Measurements from ENCODE around the gene GABRE.
A peak's percentile ranks its signal among the peaks of the same experiment; 100 is the strongest.

The GABRE gene

GRCh38 chrX:151996347-151996746 lies 21.9 kb upstream of the GABRE start:
- Histone ChIP-seq H3K27ac (ENCODE audit: extremely low read depth, low read depth, low read length) (no peak overlapping the region), H3K4me1 (ENCODE audit: control insufficient read depth, insufficient read depth, low read length) (no peaks in the 10 kb centered on the region), H3K9me3 (ENCODE audit: control insufficient read depth, insufficient read depth, low read depth, low read length) (no peaks in the 10 kb centered on the region), H3K36me3 (ENCODE audit: control insufficient read depth in 2 of 2, insufficient read depth in 1 of 2, low read length in 2 of 2) (no peaks in the 10 kb centered on the region), H3K4me3 (ENCODE audit: low read depth, low read length) (no peak overlapping the region)
- no peak for TF ChIP-seq ZNF433 (tag by site-specific recombination; IDR thresholded peaks at IDR 0.05; ENCODE audit: low read depth)
- no peak for TF ChIP-seq ZNF580 (tag by site-specific recombination; IDR thresholded peaks at IDR 0.05)
- no peak for TF ChIP-seq ZNF133 (tag by site-specific recombination; IDR thresholded peaks at IDR 0.05)
- no peak for TF ChIP-seq GLIS1 (tag by site-specific recombination; IDR thresholded peaks at IDR 0.05)
- TF ChIP-seq SCRT1 (tag by site-specific recombination; IDR thresholded peaks at IDR 0.05; ENCODE audit: borderline replicate concordance), result no peak
- TF ChIP-seq ZNF530 (tag by site-specific recombination; IDR thresholded peaks at IDR 0.05; ENCODE audit: low read depth), result no peak
- no peak for TF ChIP-seq ZNF311 (tag by site-specific recombination; IDR thresholded peaks at IDR 0.05; ENCODE audit: borderline replicate concordance)
- no peak for TF ChIP-seq SP3 (tag by site-specific recombination; IDR thresholded peaks at IDR 0.05)
- TF ChIP-seq ZNF148 (tag by site-specific recombination; IDR thresholded peaks at IDR 0.05; ENCODE audit: borderline replicate concordance), result no peak
- TF ChIP-seq ZNF521 (tag by site-specific recombination; IDR thresholded peaks at IDR 0.05), result no peak
- no peak for TF ChIP-seq ZNF146 (tag by site-specific recombination; IDR thresholded peaks at IDR 0.05)
- no peak for TF ChIP-seq ZNF792 (tag by site-specific recombination; IDR thresholded peaks at IDR 0.05)
- no peak for TF ChIP-seq RBAK (tag by site-specific recombination; IDR thresholded peaks at IDR 0.05)
- no peak for TF ChIP-seq HOXA7 (CRISPR knock-in tag; IDR thresholded peaks at IDR 0.05; ENCODE audit: borderline replicate concordance)
- POLR2A ChIA-PET, result interaction anchor here (0.7 kb wide), 1 partner anchor 175 kb away, joined by 3 read pairs; no protein-coding TSS in a partner anchor
- CTCF ChIA-PET, result interaction anchor here (0.6 kb wide), 1 partner anchor 22 kb away, joined by 5 read pairs; the partner anchor contains the start of gene GABRE

GRCh38 chrX:151994476-151994875 lies 20.0 kb upstream of the GABRE start:
- Histone ChIP-seq H3K4me3 (ENCODE audit: low read depth, low read length) (no peak overlapping the region), H3K9me3 (ENCODE audit: control insufficient read depth, insufficient read depth, low read depth, low read length) (no peaks in the 10 kb centered on the region), H3K4me1 (ENCODE audit: control insufficient read depth, insufficient read depth, low read length) (no peaks in the 10 kb centered on the region), H3K27ac (ENCODE audit: extremely low read depth, low read depth, low read length) (no peak overlapping the region), H3K36me3 (ENCODE audit: control insufficient read depth in 2 of 2, insufficient read depth in 1 of 2, low read length in 2 of 2) (no peaks in the 10 kb centered on the region)
- POLR2A ChIA-PET, result no interaction called here
- TF ChIP-seq ZNF600 (tag by site-specific recombination; IDR thresholded peaks at IDR 0.05), result no peak
- TF ChIP-seq ZNF529 (tag by site-specific recombination; IDR thresholded peaks at IDR 0.05; ENCODE audit: insufficient replicate concordance), result no peak
- TF ChIP-seq KLF7 (tag by site-specific recombination; IDR thresholded peaks at IDR 0.05; ENCODE audit: borderline replicate concordance), result no peak
- 0 out of 2 replicates have a peak, but pooled peaks have one; percentile 36 for TF ChIP-seq MEIS1 (CRISPR knock-in tag; IDR thresholded peaks at IDR 0.05; ENCODE audit: borderline replicate concordance)
- CTCF ChIA-PET, result interaction anchor here (0.6 to 0.7 kb wide), 3 partner anchors 31 to 91 kb away, joined by 3 read pairs; no protein-coding TSS in a partner anchor

DNA sequence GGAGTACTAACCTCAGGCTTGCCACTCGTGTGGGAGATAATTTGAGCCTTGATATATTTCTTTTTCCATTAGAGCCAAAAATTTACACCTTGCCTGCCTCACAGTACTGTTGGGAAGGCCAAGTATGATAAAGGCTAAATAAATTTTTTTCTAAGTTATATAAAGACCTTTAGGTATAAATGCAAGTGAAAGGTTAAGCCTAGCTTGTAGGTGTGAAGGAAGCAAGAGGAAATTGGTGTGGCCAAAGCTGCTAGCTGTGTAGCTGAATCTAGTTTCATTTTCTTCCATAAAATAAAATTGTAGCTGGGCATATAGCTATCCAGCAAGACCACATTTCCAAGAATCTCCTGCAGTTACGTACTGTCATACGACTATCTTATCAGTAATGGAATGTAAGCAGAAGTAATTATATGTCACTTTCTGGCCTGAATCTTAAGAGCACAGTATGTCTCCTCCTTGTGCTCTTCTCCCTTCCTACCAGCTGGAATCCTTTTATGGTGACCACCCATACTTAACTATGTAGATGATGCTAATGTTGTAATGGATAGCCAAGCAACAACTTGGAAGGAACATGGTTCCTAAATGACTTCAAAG lies 14.3 kb upstream of the GABRE start:
- Histone ChIP-seq H3K27ac (ENCODE audit: extremely low read depth, low read depth, low read length) (no peak overlapping the region), H3K9me3 (ENCODE audit: control insufficient read depth, insufficient read depth, low read depth, low read length) (no peaks in the 10 kb centered on the region), H3K4me3 (ENCODE audit: low read depth, low read length) (no peak overlapping the region), H3K4me1 (ENCODE audit: control insufficient read depth, insufficient read depth, low read length) (no peaks in the 10 kb centered on the region), H3K36me3 (ENCODE audit: control insufficient read depth in 2 of 2, insufficient read depth in 1 of 2, low read length in 2 of 2) (no peaks in the 10 kb centered on the region)
- ChIA-PET CTCF (interaction anchor here (0.6 kb wide), 3 partner anchors 236 to 926 kb away, joined by 3 to 4 read pairs (median 3); no protein-coding TSS in a partner anchor), POLR2A (no interaction called here)
- TF ChIP-seq OSR2 (tag by site-specific recombination; IDR thresholded peaks at IDR 0.05) (no peak), ZNF48 (tag by site-specific recombination; IDR thresholded peaks at IDR 0.05) (no peak), IKZF3 (tag by site-specific recombination; IDR thresholded peaks at IDR 0.05) (no peak), ZNF785 (tag by site-specific recombination; IDR thresholded peaks at IDR 0.05) (no peak), ZNF768 (tag by site-specific recombination; IDR thresholded peaks at IDR 0.05) (no peak), YY2 (tag by site-specific recombination; IDR thresholded peaks at IDR 0.05) (no peak), ZFP37 (tag by site-specific recombination; IDR thresholded peaks at IDR 0.05) (no peak), ZNF26 (tag by site-specific recombination; IDR thresholded peaks at IDR 0.05) (no peak), PRDM1 (tag by site-specific recombination; IDR thresholded peaks at IDR 0.05) (no peak), WT1 (tag by site-specific recombination; IDR thresholded peaks at IDR 0.05) (no peak)
